Medulla oblongata (tissue), 1 donor: ENCODE measurements around the gene PRIMA1.
A peak's percentile ranks its signal among the peaks of the same experiment; 100 is the strongest.

Experiments
- DNase-seq: peaks from one replicate; pipeline ENCODE4 v3.0.0-alpha.2; 2015; ENCODE audit errors: extremely low spot score

Gene PRIMA1

GRCh38 chr14:93732524-93732923 is 55.8 kb downstream of the PRIMA1 start:
- no peak for DNase-seq

- DNase-seq, result no peak
Measured at GRCh38 chr14:93731753-93732152, 56.5 kb downstream of the PRIMA1 start.

GRCh38 chr14:93729993-93730392 is 58.3 kb downstream of the PRIMA1 start:
- peak; percentile 88 for DNase-seq

GRCh38 chr14:93728651-93729016 is 59.7 kb downstream of the PRIMA1 start:
- DNase-seq, result no peak

GRCh38 chr14:93727917-93728650 is 60.2 kb downstream of the PRIMA1 start:
- no peak for DNase-seq

- DNase-seq, result no peak
Measured at GRCh38 chr14:93727039-93727740, 61.1 kb downstream of the PRIMA1 start.

- no peak for DNase-seq
Measured at GRCh38 chr14:93725993-93726392, 62.3 kb downstream of the PRIMA1 start.

- DNase-seq, result no peak
Measured at GRCh38 chr14:93725002-93725582, 63.2 kb downstream of the PRIMA1 start.

GRCh38 chr14:93723001-93723400 is 65.3 kb downstream of the PRIMA1 start:
- DNase-seq, result no peak

- no peak for DNase-seq
Measured at GRCh38 chr14:93720981-93721483, 67.3 kb downstream of the PRIMA1 start.

GRCh38 chr14:93720076-93720815 is 68.0 kb downstream of the PRIMA1 start:
- DNase-seq, result no peak

- no peak for DNase-seq
Measured at GRCh38 chr14:93719256-93719655, 69.0 kb downstream of the PRIMA1 start.

- DNase-seq, result no peak
Measured at GRCh38 chr14:93717668-93718320, 70.5 kb downstream of the PRIMA1 start.

GRCh38 chr14:93716746-93717667 is 71.3 kb downstream of the PRIMA1 start:
- peak; percentile 41 for DNase-seq

- DNase-seq, result no peak
Measured at GRCh38 chr14:93716002-93716745, 72.1 kb downstream of the PRIMA1 start.

- DNase-seq, result no peak
Measured at GRCh38 chr14:93715279-93715927, 72.9 kb downstream of the PRIMA1 start.

GRCh38 chr14:93714605-93715004 is 73.7 kb downstream of the PRIMA1 start:
- DNase-seq, result no peak

GRCh38 chr14:93713726-93714405 is 74.4 kb downstream of the PRIMA1 start:
- DNase-seq, result no peak
